Liver (tissue), 9 donors: ENCODE data around the gene SMS. TPM values are rescaled to one million over a fixed set of nuclear protein-coding genes. Genes with fewer than 3 reads are reported as not detected.

Experiments used
- DNase-seq: peaks from one replicate; pipeline ENCODE4 v3.0.0-alpha.2; 2017; ENCODE audit warnings: low spot score
- H3K27ac ChIP-seq, 2 donors: one replicate each; pipeline ENCODE4 v1.7.0; 2013; ENCODE audit warnings: inconsistent platforms in 2 of 2, low read length in 2 of 2, control low read depth in 1 of 2, low read depth in 1 of 2, mild to moderate bottlenecking in 1 of 2
- H3K27me3 ChIP-seq, 4 donors: one replicate each; pipeline versions ENCODE4 v1.6.1 to v1.7.0; 2013; ENCODE audit warnings: low read length in 3 of 4, inconsistent platforms in 1 of 4, mild to moderate bottlenecking in 1 of 4, moderate library complexity in 1 of 4; ENCODE audit not compliant: control insufficient read depth in 4 of 4, insufficient read depth in 4 of 4
- H3K36me3 ChIP-seq, 4 donors: one replicate each; pipeline versions ENCODE4 v1.6.1 to v1.7.0; 2013; ENCODE audit warnings: low read length in 3 of 4, mild to moderate bottlenecking in 3 of 4, low read depth in 1 of 4, moderate library complexity in 1 of 4; ENCODE audit not compliant: control insufficient read depth in 4 of 4, insufficient read depth in 3 of 4
- H3K4me1 ChIP-seq, 4 donors: one replicate each; pipeline versions ENCODE4 v1.6.1 to v1.7.0; 2013; ENCODE audit warnings: low read length in 3 of 4, mild to moderate bottlenecking in 3 of 4, moderate library complexity in 1 of 4; ENCODE audit not compliant: control insufficient read depth in 4 of 4, insufficient read depth in 4 of 4
- H3K4me3 ChIP-seq, 3 donors: one replicate each; pipeline versions ENCODE4 v1.6.1 to v1.7.0; 2013; ENCODE audit warnings: low read length in 3 of 3, control low read depth in 1 of 3, low read depth in 1 of 3, mild to moderate bottlenecking in 1 of 3
- H3K9ac ChIP-seq, 2 donors: one replicate each; pipeline ENCODE4 v1.7.0; 2013; ENCODE audit warnings: low read length in 2 of 2, mild to moderate bottlenecking in 2 of 2, moderate library complexity in 2 of 2, control low read depth in 1 of 2, low read depth in 1 of 2
- H3K9me3 ChIP-seq, 4 donors: one replicate each; pipeline versions ENCODE4 v1.6.1 to v1.7.0; 2013; ENCODE audit warnings: low read length in 3 of 4; ENCODE audit not compliant: control insufficient read depth in 4 of 4
- EGR1 ChIP-seq, 2 donors: IDR thresholded peaks; 2 replicates each; pipeline ENCODE4 v1.6.1; 2016 to 2018; ENCODE audit warnings: antibody characterized with exemption in 2 of 2, low read depth in 2 of 2
- FOXA1 ChIP-seq: IDR thresholded peaks from 2 replicates; pipeline ENCODE4 v1.6.1; 2016; ENCODE audit warnings: antibody characterized with exemption
- FOXA2 ChIP-seq: IDR thresholded peaks from 2 replicates; pipeline ENCODE4 v1.6.1; 2016; ENCODE audit warnings: antibody characterized with exemption
- GABPA ChIP-seq, 2 donors: IDR thresholded peaks in 1 of 2; conservative IDR thresholded peaks in 1 of 2; 2 replicates each; pipeline ENCODE4 v1.6.1; 2016; ENCODE audit warnings: antibody characterized with exemption in 2 of 2, mild to moderate bottlenecking in 1 of 2, moderate library complexity in 1 of 2
- HNF4A ChIP-seq, 2 donors: conservative IDR thresholded peaks; 2 replicates each; pipeline ENCODE4 v1.6.1; 2016; ENCODE audit warnings: antibody characterized with exemption in 2 of 2, mild to moderate bottlenecking in 2 of 2
- HNF4G ChIP-seq: IDR thresholded peaks from 2 replicates; pipeline ENCODE4 v1.6.1; 2016; ENCODE audit warnings: antibody characterized with exemption
- JUND ChIP-seq, 2 donors: IDR thresholded peaks; 2 replicates each; pipeline ENCODE4 v1.6.1; 2016; ENCODE audit warnings: antibody characterized with exemption in 2 of 2
- NR2F2 ChIP-seq: IDR thresholded peaks from 2 replicates; pipeline ENCODE4 v1.6.1; 2016; ENCODE audit warnings: antibody characterized with exemption
- RAD21 ChIP-seq, 2 donors: IDR thresholded peaks; 2 replicates each; pipeline ENCODE4 v1.6.1; 2016; ENCODE audit warnings: antibody characterized with exemption in 2 of 2, mild to moderate bottlenecking in 2 of 2
- RXRA ChIP-seq, 2 donors: IDR thresholded peaks; 2 replicates each; pipeline ENCODE4 v1.6.1; 2017 to 2018; ENCODE audit warnings: antibody characterized with exemption in 2 of 2, mild to moderate bottlenecking in 1 of 2
- SP1 ChIP-seq: IDR thresholded peaks from 2 replicates; pipeline ENCODE4 v1.6.1; 2018; ENCODE audit warnings: antibody characterized with exemption, mild to moderate bottlenecking
- YY1 ChIP-seq: IDR thresholded peaks from 2 replicates; pipeline ENCODE4 v1.6.1; 2016; ENCODE audit warnings: antibody characterized with exemption, mild to moderate bottlenecking
- WGBS: extraction: QIAGEN DNeasy Blood & Tissue Kit; methylation state at CpG from one replicate; pipeline ENCODE4 v1.1.7; 2013; 5-methylcytosine and 5-hydroxymethylcytosine counted together
- polyA plus RNA-seq, 2 donors: library from polyadenylated mRNA; stranded (reverse) in 1 of 2; unstranded in 1 of 2; fragments of 200-250 nt in 1 of 2; fragments of >200 nt in 1 of 2; fragmentation: Nextera tagmentation in 1 of 2; extraction: Ambion mirVana in 1 of 2; gene quantifications; one replicate each; pipeline versions ENCODE4 v1.2.1 to v1.2.3, GENCODE V29; 2013 to 2015
- total RNA-seq, 2 donors: library from RNA; depleted of rRNA; stranded (reverse); fragments of >200 nt; gene quantifications; one replicate each; pipeline ENCODE4 v1.2.3, GENCODE V29; 2014
- TF ChIP-seq, protein P1 (sequence below): IDR thresholded peaks from 2 replicates; pipeline ENCODE4 v1.6.1; 2016; ENCODE audit warnings: antibody characterized with exemption, mild to moderate bottlenecking
- TF ChIP-seq, protein P2 (sequence below): IDR thresholded peaks from 2 replicates; pipeline ENCODE4 v1.6.1; 2016; ENCODE audit warnings: antibody characterized with exemption
- TF ChIP-seq, protein P3 (sequence below): IDR thresholded peaks from 2 replicates; pipeline ENCODE4 v1.6.1; 2016; ENCODE audit warnings: antibody characterized with exemption
- TF ChIP-seq, protein P4 (sequence below): IDR thresholded peaks from 2 replicates; pipeline ENCODE4 v1.6.1; 2016; ENCODE audit warnings: antibody characterized with exemption
- TF ChIP-seq, protein P5 (sequence below): fragments of 150-350 bp; IDR thresholded peaks from 2 replicates; pipeline ENCODE4 v1.5.1; 2017; ENCODE audit warnings: improper control_type of control experiment, low read depth, low read length; ENCODE audit not compliant: missing input control
- donor health status: healthy.
- donor health status: healthy.
- donor health status: healthy.
- donor health status: healthy.
- donor health status: healthy.

SMS gene
- total and polyA plus RNA-seq, 4 donors: 13.9 to 41.0 (median 17.8) TPM

DNA sequence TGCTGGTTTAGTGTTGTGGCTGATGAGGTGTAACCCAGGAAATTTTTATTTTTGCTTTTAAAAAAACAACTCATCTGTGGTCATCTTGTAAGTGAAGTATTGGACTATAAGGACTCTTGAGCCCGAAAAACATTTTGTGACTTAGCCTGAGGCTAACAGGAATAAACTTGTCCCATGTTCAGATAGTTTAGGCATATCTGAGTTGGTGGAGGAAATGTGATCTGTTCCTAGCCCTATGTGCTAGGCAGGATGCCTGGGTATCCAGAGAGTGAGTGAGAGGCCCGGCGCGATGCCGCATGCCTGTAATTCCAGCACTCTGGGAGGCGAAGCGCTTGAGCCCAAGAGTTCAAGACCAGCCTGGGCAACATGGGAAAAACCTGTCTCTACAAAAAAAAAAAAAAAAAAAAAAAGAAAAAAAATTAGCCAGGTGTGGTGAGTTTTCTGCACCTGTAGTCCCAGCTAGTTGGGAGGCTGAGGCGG, 3.7 kb downstream of the SMS start:
- Histone ChIP-seq H3K36me3 (no peaks in the 10 kb centered on the region), H3K4me3 (no peak overlapping the region), H3K4me1 (peaks cover 0 to 3% (median 0%) of the 10 kb centered on the region in 4 donors), H3K27me3 (no peaks in the 10 kb centered on the region), H3K9me3 (no peaks in the 10 kb centered on the region), H3K9ac (no peak overlapping the region), H3K27ac (no peak overlapping the region)
- TF ChIP-seq RXRA (IDR thresholded peaks at IDR 0.05) (no peak), EGR1 (IDR thresholded peaks at IDR 0.05; ENCODE audit: low read depth in 2 of 2) (no peak), GABPA (IDR thresholded peaks at IDR 0.05 in 1 of 2, conservative IDR thresholded peaks at IDR 0.05 in 1 of 2) (no peak), YY1 (no peak), RAD21 (IDR thresholded peaks at IDR 0.05) (no peak), NR2F2 (no peak), FOXA1 (no peak), FOXA2 (no peak)
- TF ChIP-seq, protein P1, sequence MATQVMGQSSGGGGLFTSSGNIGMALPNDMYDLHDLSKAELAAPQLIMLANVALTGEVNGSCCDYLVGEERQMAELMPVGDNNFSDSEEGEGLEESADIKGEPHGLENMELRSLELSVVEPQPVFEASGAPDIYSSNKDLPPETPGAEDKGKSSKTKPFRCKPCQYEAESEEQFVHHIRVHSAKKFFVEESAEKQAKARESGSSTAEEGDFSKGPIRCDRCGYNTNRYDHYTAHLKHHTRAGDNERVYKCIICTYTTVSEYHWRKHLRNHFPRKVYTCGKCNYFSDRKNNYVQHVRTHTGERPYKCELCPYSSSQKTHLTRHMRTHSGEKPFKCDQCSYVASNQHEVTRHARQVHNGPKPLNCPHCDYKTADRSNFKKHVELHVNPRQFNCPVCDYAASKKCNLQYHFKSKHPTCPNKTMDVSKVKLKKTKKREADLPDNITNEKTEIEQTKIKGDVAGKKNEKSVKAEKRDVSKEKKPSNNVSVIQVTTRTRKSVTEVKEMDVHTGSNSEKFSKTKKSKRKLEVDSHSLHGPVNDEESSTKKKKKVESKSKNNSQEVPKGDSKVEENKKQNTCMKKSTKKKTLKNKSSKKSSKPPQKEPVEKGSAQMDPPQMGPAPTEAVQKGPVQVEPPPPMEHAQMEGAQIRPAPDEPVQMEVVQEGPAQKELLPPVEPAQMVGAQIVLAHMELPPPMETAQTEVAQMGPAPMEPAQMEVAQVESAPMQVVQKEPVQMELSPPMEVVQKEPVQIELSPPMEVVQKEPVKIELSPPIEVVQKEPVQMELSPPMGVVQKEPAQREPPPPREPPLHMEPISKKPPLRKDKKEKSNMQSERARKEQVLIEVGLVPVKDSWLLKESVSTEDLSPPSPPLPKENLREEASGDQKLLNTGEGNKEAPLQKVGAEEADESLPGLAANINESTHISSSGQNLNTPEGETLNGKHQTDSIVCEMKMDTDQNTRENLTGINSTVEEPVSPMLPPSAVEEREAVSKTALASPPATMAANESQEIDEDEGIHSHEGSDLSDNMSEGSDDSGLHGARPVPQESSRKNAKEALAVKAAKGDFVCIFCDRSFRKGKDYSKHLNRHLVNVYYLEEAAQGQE: no peak
- TF ChIP-seq, protein P2, sequence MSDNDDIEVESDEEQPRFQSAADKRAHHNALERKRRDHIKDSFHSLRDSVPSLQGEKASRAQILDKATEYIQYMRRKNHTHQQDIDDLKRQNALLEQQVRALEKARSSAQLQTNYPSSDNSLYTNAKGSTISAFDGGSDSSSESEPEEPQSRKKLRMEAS: no peak
- TF ChIP-seq, protein P3, sequence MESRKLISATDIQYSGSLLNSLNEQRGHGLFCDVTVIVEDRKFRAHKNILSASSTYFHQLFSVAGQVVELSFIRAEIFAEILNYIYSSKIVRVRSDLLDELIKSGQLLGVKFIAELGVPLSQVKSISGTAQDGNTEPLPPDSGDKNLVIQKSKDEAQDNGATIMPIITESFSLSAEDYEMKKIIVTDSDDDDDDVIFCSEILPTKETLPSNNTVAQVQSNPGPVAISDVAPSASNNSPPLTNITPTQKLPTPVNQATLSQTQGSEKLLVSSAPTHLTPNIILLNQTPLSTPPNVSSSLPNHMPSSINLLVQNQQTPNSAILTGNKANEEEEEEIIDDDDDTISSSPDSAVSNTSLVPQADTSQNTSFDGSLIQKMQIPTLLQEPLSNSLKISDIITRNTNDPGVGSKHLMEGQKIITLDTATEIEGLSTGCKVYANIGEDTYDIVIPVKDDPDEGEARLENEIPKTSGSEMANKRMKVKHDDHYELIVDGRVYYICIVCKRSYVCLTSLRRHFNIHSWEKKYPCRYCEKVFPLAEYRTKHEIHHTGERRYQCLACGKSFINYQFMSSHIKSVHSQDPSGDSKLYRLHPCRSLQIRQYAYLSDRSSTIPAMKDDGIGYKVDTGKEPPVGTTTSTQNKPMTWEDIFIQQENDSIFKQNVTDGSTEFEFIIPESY: no peak
- TF ChIP-seq, protein P4, sequence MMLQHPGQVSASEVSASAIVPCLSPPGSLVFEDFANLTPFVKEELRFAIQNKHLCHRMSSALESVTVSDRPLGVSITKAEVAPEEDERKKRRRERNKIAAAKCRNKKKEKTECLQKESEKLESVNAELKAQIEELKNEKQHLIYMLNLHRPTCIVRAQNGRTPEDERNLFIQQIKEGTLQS: no peak
- 99% methylated on average over 8 of the region's 8 CpGs for WGBS
- DNase-seq: no peak

DNA sequence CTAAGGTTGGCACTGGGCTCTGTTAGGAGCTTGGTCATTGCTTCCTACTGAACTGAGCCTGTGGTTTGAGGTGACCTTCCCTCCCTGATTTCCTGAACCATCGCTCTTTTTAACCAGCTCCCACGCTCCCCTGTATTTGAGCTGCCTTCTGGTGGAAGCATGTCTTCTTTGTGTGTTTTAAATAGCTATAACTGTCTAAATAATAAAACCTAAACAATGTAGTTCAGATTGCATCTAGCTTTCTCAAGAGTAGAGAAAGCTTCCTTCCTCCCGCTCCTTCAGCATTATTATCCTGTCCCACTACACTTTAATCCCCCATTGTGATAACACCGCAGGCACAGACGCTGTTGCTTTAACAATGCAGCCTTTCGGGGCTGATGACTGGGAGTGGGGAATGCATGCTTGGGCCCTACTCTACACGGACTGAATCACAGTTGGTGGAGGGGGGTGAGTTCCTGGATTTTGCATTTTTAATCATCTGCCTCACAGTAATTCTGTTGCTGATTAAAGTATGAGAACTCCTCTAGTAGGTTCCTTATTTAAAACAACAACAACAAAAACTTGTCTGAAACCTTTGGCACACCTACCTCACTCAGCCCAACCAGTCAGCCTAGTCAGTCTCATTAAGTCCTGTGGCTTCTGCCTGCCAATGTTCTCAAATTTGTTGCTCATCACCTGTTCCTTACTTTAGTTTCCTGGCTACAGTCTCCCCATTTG, 6.6 kb downstream of the SMS start:
- Histone ChIP-seq H3K27me3 (no peaks in the 10 kb centered on the region), H3K9ac (no peak overlapping the region), H3K4me1 (peaks cover 0 to 3% (median 0%) of the 10 kb centered on the region in 4 donors), H3K9me3 (no peaks in the 10 kb centered on the region), H3K36me3 (no peaks in the 10 kb centered on the region), H3K27ac (no peak overlapping the region), H3K4me3 (no peak overlapping the region)
- DNase-seq: no peak
- WGBS: 68% methylated on average over 7 of the region's 7 CpGs
- TF ChIP-seq FOXA2: no peak
- TF ChIP-seq, protein P4: no peak
- no peak for TF ChIP-seq GABPA (IDR thresholded peaks at IDR 0.05 in 1 of 2, conservative IDR thresholded peaks at IDR 0.05 in 1 of 2)
- TF ChIP-seq SP1: no peak
- TF ChIP-seq, protein P5, sequence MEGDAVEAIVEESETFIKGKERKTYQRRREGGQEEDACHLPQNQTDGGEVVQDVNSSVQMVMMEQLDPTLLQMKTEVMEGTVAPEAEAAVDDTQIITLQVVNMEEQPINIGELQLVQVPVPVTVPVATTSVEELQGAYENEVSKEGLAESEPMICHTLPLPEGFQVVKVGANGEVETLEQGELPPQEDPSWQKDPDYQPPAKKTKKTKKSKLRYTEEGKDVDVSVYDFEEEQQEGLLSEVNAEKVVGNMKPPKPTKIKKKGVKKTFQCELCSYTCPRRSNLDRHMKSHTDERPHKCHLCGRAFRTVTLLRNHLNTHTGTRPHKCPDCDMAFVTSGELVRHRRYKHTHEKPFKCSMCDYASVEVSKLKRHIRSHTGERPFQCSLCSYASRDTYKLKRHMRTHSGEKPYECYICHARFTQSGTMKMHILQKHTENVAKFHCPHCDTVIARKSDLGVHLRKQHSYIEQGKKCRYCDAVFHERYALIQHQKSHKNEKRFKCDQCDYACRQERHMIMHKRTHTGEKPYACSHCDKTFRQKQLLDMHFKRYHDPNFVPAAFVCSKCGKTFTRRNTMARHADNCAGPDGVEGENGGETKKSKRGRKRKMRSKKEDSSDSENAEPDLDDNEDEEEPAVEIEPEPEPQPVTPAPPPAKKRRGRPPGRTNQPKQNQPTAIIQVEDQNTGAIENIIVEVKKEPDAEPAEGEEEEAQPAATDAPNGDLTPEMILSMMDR: no peak
- no peak for TF ChIP-seq NR2F2
- no peak for TF ChIP-seq FOXA1
- no peak for TF ChIP-seq YY1
- no peak for TF ChIP-seq RAD21 (IDR thresholded peaks at IDR 0.05)
- no peak for TF ChIP-seq JUND (IDR thresholded peaks at IDR 0.05)
- TF ChIP-seq RXRA (IDR thresholded peaks at IDR 0.05): no peak
- TF ChIP-seq, protein P1: no peak
- TF ChIP-seq HNF4A (conservative IDR thresholded peaks at IDR 0.05): no peak
- TF ChIP-seq HNF4G: no peak
- TF ChIP-seq, protein P2: no peak
